ENCODE data around the gene ABAT.

DNA sequence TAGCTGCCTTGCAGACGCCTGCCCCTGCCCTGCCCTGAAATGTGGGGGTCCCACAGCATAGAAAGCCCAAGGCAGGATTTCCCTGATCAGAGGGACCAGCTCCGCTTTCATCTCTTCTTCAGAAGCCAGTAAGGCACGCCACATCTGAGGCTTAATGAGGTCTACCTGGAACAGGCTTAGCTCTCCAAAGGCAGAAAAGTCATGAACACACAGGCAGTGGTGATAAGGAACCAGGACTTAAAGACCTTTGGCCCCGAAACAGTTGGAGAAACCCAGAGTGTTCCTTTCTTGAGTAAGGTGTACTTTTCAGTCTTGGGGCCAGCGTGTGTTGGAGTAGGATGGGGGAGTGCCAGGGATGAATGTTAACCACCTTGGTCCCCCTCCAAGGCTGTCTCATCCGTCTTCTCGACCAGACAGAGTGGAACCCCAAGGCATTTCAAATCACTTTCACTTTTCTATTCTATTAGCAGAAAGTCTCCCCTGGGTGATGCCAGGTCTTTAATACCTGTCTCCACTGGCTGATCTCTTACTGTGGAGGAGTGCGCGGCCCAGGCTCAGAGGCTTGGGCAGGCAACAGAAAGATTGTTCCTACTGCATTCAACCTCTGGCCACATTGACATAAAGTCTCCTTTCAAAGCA, 79.1 kb downstream of the ABAT start:
- TF ChIP-seq, protein P1, sequence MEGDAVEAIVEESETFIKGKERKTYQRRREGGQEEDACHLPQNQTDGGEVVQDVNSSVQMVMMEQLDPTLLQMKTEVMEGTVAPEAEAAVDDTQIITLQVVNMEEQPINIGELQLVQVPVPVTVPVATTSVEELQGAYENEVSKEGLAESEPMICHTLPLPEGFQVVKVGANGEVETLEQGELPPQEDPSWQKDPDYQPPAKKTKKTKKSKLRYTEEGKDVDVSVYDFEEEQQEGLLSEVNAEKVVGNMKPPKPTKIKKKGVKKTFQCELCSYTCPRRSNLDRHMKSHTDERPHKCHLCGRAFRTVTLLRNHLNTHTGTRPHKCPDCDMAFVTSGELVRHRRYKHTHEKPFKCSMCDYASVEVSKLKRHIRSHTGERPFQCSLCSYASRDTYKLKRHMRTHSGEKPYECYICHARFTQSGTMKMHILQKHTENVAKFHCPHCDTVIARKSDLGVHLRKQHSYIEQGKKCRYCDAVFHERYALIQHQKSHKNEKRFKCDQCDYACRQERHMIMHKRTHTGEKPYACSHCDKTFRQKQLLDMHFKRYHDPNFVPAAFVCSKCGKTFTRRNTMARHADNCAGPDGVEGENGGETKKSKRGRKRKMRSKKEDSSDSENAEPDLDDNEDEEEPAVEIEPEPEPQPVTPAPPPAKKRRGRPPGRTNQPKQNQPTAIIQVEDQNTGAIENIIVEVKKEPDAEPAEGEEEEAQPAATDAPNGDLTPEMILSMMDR (IDR thresholded peaks at IDR 0.05; ENCODE audit: low read depth, low read length) = no peak
- TF ChIP-seq EZH2phosphoT487 (IDR thresholded peaks at IDR 0.05; ENCODE audit: low read depth) = no peak
